SK-N-MC (cell line): ENCODE measurements around the gene TSHZ2.

Experiments
- DNase-seq: peaks from one replicate; pipeline ENCODE4 v3.0.0-alpha.2; 2011; ENCODE audit warnings: low read depth, low spot score
- H3K27ac ChIP-seq: fragments of 200-600 bp; sonication (generic); 2 replicates; pipeline ENCODE4 v1.5.1; 2016; ENCODE audit warnings: mixed run types
- H3K36me3 ChIP-seq: fragments of 200-600 bp; sonication (generic); 2 replicates; pipeline ENCODE4 v1.6.1; 2017; ENCODE audit warnings: antibody characterized with exemption, low read length, mixed read lengths; ENCODE audit not compliant: insufficient read depth
- H3K4me3 ChIP-seq: fragments of 200-600 bp; sonication (generic); 2 replicates; pipeline ENCODE4 v1.5.1; 2016
- H3K9ac ChIP-seq: fragments of 200-600 bp; sonication (generic); 2 replicates; pipeline ENCODE4 v1.8.0; 2017; ENCODE audit warnings: mixed run types, mixed read lengths; ENCODE audit not compliant: insufficient read length
- H3K9me3 ChIP-seq: fragments of 200-600 bp; sonication (generic); 2 replicates; pipeline ENCODE4 v1.6.1; 2017; ENCODE audit warnings: low read depth, mild to moderate bottlenecking, antibody characterized with exemption, low read length, moderate library complexity, mixed read lengths
- EZH2 ChIP-seq: fragments of 200-600 bp; sonication (generic); IDR thresholded peaks from one replicate; pipeline ENCODE4 v1.6.1; 2017; ENCODE audit warnings: antibody characterized with exemption
- FOXP2 ChIP-seq: optimal IDR thresholded peaks from 2 replicates; pipeline ENCODE3; 2011; ENCODE audit warnings: mild to moderate bottlenecking, moderate library complexity; ENCODE audit not compliant: insufficient read depth; ENCODE audit errors: extremely low read length, control extremely low read depth
- POLR2AphosphoS5 ChIP-seq: IDR thresholded peaks from 2 replicates; pipeline ENCODE4 v1.6.1; 2012; ENCODE audit warnings: mild to moderate bottlenecking, low read depth, low read length, borderline replicate concordance

TSHZ2 gene

DNA sequence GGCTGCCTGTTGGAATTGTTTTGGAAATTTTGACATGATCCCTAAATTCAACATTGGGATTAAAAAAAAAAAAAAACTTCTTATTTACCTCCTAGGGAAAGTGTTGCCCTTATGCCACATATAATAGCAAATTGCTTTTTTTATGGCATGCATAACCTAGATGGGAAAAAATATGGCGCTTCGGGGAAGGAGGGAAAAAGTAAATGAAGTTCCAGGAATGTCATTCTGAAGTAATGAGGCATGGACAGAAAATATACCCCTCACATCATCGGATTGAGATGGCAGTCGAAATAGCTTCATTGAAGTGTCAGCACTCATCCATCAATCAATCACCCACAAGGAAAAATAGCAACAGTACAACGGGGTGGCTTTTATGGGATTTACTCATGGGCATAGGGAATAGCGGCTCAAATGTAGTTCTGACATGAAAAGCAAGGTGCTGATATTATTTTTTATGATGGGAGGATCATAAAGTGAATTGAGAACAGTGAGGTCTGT, 516.7 kb downstream of the TSHZ2 start:
- Histone ChIP-seq H3K27ac (no peak overlapping the region), H3K9ac (no peak overlapping the region), H3K4me3 (no peak overlapping the region), H3K36me3 (no peaks in the 10 kb centered on the region), H3K9me3 (no peaks in the 10 kb centered on the region)
- TF ChIP-seq FOXP2: no peak
- no peak for TF ChIP-seq EZH2
- TF ChIP-seq POLR2AphosphoS5: no peak
- no peak for DNase-seq

DNA sequence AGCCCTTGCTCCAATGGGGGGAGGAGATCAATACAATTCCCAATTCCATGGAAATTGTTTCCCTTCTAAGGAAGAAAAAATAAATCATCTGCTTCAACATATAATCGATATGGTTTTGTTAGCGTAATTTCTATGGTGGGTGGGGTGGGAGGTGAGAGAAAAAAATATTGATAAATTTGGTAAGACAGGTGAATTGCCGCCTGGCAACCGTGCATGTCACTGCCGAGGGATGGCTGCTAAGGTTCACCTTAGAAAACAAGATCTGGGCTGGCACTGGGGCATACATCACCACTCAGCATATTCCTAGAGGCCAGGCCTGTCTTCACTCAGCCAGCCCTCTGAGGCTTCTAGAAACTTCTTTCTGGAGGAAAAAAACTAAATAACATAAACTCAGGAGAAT, 517.4 kb downstream of the TSHZ2 start:
- Histone ChIP-seq H3K9me3 (no peaks in the 10 kb centered on the region), H3K4me3 (no peak overlapping the region), H3K27ac (no peak overlapping the region), H3K36me3 (no peaks in the 10 kb centered on the region), H3K9ac (no peak overlapping the region)
- no peak for DNase-seq
- TF ChIP-seq POLR2AphosphoS5: no peak
- no peak for TF ChIP-seq FOXP2
- TF ChIP-seq EZH2: no peak

DNA sequence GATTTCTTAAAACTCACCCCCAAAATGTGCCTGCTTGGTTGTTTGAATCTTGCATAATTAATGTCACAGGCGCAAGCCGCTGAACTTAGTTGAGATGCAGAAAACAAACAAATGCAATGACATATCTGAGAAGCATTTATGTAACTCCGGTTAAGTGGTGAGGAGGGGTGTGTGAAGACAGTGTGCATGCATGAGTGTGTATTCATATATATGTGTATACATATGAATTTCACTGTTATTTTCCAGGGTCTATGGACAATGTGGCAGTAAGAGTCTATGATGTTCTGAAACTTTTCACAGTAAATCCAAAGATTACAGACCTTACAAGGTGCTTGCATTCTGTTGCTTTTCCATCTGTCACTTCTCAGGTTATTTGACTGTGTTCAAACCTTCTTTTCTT, 518.5 kb downstream of the TSHZ2 start:
- H3K9me3 ChIP-seq: no peaks in the 10 kb centered on the region
- H3K36me3 ChIP-seq: no peaks in the 10 kb centered on the region
- DNase-seq: no peak

DNA sequence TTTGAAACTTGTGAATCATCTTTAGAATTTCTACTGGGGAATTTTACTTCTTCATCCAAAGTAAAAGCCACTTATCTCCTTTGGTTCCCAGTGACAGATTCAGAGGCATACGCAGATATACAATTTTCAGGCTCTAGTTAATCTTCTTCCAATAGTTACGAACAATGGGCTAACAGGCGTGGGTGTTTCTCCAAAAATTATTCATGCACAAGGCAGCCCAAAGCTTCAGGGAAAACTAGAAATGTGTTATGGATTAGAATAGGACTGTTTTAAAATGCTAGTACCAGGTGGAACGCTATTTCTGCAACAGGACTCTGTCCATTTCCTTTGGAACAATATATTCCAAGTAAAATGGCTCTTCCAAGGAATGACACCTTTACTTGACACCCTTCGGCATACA, 519.3 kb downstream of the TSHZ2 start:
- no peaks in the 10 kb centered on the region for H3K9me3 ChIP-seq
- H3K36me3 ChIP-seq: no peaks in the 10 kb centered on the region
- no peak for TF ChIP-seq FOXP2
- TF ChIP-seq EZH2: no peak
- TF ChIP-seq POLR2AphosphoS5: no peak
- DNase-seq: no peak
- H3K27ac ChIP-seq: peak overlapping the region; percentile 98; the same call in 1 of the 2 replicates
- no peak overlapping the region for H3K9ac ChIP-seq
- H3K4me3 ChIP-seq: no peak overlapping the region

More for the DNA sequence above, 518.5 kb downstream of the TSHZ2 start:
- Histone ChIP-seq H3K27ac (no peak overlapping the region), H3K9ac (no peak overlapping the region), H3K4me3 (no peak overlapping the region)
- no peak for TF ChIP-seq EZH2
- no peak for TF ChIP-seq POLR2AphosphoS5
- TF ChIP-seq FOXP2: no peak

DNA sequence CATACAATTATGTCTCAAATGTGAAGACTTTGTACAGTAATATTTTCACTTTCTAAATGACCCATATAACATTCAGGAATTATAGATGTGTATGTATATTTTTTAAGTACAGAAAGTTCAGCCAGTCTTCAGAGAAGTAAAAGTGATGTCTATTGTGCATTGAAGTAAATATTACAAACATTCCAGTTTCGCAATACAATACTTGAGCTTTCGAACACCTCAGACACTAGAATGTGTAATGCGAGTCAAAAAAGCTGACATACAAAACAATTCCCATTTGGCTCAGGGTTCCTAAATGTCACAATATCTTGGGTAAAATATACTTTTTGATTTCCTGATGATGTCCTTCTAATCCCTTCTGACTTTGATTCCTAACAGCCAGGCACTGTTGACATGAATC, 520.1 kb downstream of the TSHZ2 start:
- peak overlapping the region; percentile 65; the same call in 1 of the 2 replicates for H3K4me3 ChIP-seq
- H3K9me3 ChIP-seq: no peaks in the 10 kb centered on the region
- no peak for DNase-seq
- H3K9ac ChIP-seq: peak overlapping the region; percentile 67
- no peak for TF ChIP-seq EZH2
- no peak for TF ChIP-seq FOXP2
- TF ChIP-seq POLR2AphosphoS5: no peak
- no peaks in the 10 kb centered on the region for H3K36me3 ChIP-seq
- H3K27ac ChIP-seq: peak overlapping the region; percentile 98

DNA sequence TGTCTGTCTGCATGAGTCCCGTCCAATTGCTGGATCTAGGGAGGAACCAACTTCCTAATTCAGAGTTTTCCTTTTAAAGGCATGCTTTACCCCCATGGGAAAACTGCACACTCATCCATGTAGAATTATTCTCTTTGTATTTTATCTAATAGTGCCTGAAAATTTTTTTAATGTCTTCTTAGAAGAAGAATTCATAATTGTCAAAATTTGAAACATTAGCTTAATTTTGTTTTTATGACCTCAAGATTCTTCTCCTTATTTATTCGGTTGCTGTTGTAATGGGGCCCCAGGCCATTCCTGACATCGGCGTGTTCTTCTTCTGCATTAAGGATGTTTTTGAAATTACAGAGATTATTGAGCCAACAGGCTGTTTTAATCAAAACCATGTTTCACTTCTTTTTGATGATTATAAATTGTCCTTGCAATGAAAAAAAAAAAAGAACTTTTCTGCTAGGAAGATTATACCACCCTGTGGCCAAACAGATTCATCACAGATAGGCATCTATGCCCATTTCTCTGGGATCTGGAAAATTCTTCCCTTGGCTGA, 521.2 kb downstream of the TSHZ2 start:
- H3K36me3 ChIP-seq: no peaks in the 10 kb centered on the region
- peak overlapping the region; percentile 65 for H3K4me3 ChIP-seq
- no peaks in the 10 kb centered on the region for H3K9me3 ChIP-seq
- no peak for TF ChIP-seq EZH2
- TF ChIP-seq POLR2AphosphoS5: peak; percentile 39; the same call in 1 of the 2 replicates
- TF ChIP-seq FOXP2: peak; percentile 60
- peak; percentile 90 for DNase-seq
- H3K27ac ChIP-seq: peak overlapping the region; percentile 98
- H3K9ac ChIP-seq: peak overlapping the region; percentile 67

DNA sequence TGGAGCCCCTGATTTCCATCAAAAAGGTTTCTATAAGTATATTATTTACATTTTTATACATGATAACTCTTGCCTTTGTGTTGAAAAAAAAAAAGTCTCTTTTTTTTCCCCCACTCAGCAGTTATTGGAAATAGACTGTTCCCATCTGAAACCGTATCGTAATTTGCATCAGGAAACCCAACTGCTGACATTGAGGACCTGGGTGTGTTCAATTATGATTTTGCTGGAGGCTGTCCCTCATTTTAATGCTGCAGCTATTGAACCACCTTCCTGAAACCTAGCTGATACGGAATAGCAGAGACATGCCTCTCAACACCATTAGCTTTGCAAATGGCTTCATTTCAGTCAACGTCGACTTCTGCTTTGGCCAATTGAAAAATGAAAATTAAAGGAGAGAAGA, 522.6 kb downstream of the TSHZ2 start:
- DNase-seq: peak; percentile 70
- Histone ChIP-seq H3K27ac (peak overlapping the region; percentile 98), H3K9me3 (no peaks in the 10 kb centered on the region), H3K36me3 (no peaks in the 10 kb centered on the region), H3K4me3 (peak overlapping the region; percentile 64), H3K9ac (peak overlapping the region; percentile 69)
- TF ChIP-seq FOXP2 (peak; percentile 59), POLR2AphosphoS5 (peak; percentile 34; the same call in 1 of the 2 replicates), EZH2 (no peak)

DNA sequence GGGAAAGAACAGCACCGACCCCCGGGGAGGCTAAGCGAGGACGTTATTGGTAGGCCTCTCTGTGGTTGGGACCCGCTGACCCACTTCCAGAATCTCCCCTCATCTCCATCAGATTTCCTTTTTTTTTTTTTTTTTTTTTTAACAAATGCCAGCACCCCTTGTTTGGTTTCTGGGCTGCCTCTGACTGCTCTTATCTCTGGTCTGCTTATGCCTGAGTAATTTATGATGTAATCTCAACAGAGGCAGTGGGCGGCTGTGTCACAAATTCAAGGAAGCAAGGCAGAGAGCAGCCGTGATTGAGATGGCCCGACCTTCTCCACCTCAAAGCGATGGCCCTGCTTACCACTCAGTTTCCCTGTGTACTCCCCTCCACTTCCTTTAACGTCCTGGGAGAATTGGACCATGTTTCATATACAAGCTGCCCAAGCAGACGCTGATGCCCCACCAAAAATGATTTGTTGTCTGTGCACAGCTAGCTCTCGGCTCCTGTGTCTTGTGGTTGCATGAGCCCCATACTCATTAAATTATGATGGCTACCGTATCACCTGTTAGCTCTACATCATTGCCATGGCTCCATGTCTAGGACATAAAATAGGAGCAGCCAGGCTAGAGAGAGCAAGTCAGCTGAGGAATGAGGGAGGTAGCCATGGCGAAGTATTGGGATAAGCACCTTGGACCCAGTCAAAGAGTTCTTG, 523.4 kb downstream of the TSHZ2 start:
- no peak for DNase-seq
- Histone ChIP-seq H3K4me3 (0 out of 2 replicates have a peak overlapping the region, but pooled peaks have one; percentile 64), H3K9me3 (no peaks in the 10 kb centered on the region), H3K9ac (peak overlapping the region; percentile 13), H3K27ac (peak overlapping the region; percentile 98; the same call in 1 of the 2 replicates), H3K36me3 (no peaks in the 10 kb centered on the region)
- no peak for TF ChIP-seq FOXP2
- no peak for TF ChIP-seq POLR2AphosphoS5
- no peak for TF ChIP-seq EZH2
